Neural cell (in vitro differentiated cells): ENCODE data around the gene HMCES. TPM values are rescaled to one million over a fixed set of nuclear protein-coding genes. Genes with fewer than 3 reads are reported as not detected.

Source experiments
- H2AFZ ChIP-seq: fragments of 200-600, 300-800 bp; sonication (generic), shearing (Covaris generic); 2 replicates; pipeline ENCODE4 v1.6.0; 2014; ENCODE audit warnings: low read depth, mild to moderate bottlenecking, antibody characterized with exemption, low read length, moderate library complexity
- H3F3A ChIP-seq: fragments of 200-600 bp; shearing (Covaris generic); 2 replicates; pipeline ENCODE4 v1.6.1; 2016; ENCODE audit warnings: mild to moderate bottlenecking, moderate library complexity, mixed read lengths, antibody characterized with exemption, low read length; ENCODE audit not compliant: insufficient read depth, poor library complexity, severe bottlenecking
- H3K27ac ChIP-seq: fragments of 200-600, 300-800 bp; sonication (generic), shearing (Covaris generic); 2 replicates; pipeline ENCODE4 v1.5.1; 2014; ENCODE audit warnings: mild to moderate bottlenecking, low read length, moderate library complexity
- H3K27me3 ChIP-seq: fragments of 300-800, 200-600 bp; sonication (generic), shearing (Covaris generic); 2 replicates; pipeline ENCODE4 v1.6.0; 2014; ENCODE audit warnings: mild to moderate bottlenecking, low read depth, low read length, moderate library complexity; ENCODE audit not compliant: insufficient read depth
- H3K36me3 ChIP-seq: fragments of 300-800, 200-600 bp; sonication (generic), shearing (Covaris generic); 2 replicates; pipeline ENCODE4 v1.5.1; 2014; ENCODE audit warnings: mild to moderate bottlenecking, antibody characterized with exemption, low read length, moderate library complexity; ENCODE audit not compliant: insufficient read depth
- H3K4me2 ChIP-seq: fragments of 300-800, 200-600 bp; sonication (generic), shearing (Covaris generic); 2 replicates; pipeline ENCODE4 v1.6.0; 2014; ENCODE audit warnings: mild to moderate bottlenecking, low read length
- H3K4me3 ChIP-seq: fragments of 300-800, 200-600 bp; sonication (generic), shearing (Covaris generic); 2 replicates; pipeline ENCODE4 v1.5.1; 2014; ENCODE audit warnings: mild to moderate bottlenecking, low read length, moderate library complexity
- H3K79me2 ChIP-seq: fragments of 200-600 bp; shearing (Covaris generic); replicated peaks from 2 replicates; pipeline ENCODE4 v1.6.0; 2014; ENCODE audit warnings: mild to moderate bottlenecking, low read length, moderate library complexity; ENCODE audit not compliant: insufficient read depth
- H3K9ac ChIP-seq: fragments of 300-800, 200-600 bp; sonication (generic), shearing (Covaris generic); 2 replicates; pipeline ENCODE4 v1.6.1; 2016; ENCODE audit warnings: mild to moderate bottlenecking, low read length, mixed read lengths
- H3K9me2 ChIP-seq: fragments of 200-600 bp; shearing (Covaris generic); 2 replicates; pipeline ENCODE4 v1.6.1; 2016; ENCODE audit warnings: mild to moderate bottlenecking, low read length, mixed read lengths; ENCODE audit not compliant: insufficient read depth
- H3K9me3 ChIP-seq: fragments of 200-600, 300-800 bp; sonication (generic), shearing (Covaris generic); 2 replicates; pipeline ENCODE4 v1.6.1; 2016; ENCODE audit warnings: mild to moderate bottlenecking, mixed run types, low read length, moderate library complexity, mixed read lengths
- H4K20me1 ChIP-seq: fragments of 200-600 bp; shearing (Covaris generic); 2 replicates; pipeline ENCODE4 v1.6.1; 2016; ENCODE audit warnings: mild to moderate bottlenecking, mixed run types; ENCODE audit not compliant: insufficient read depth
- EP300 ChIP-seq: fragments of 450-650 bp; conservative IDR thresholded peaks from 2 replicates; pipeline ENCODE4 v1.6.1; 2014; ENCODE audit warnings: antibody characterized with exemption, mild to moderate bottlenecking, moderate library complexity; ENCODE audit not compliant: poor library complexity, severe bottlenecking
- EZH2 ChIP-seq: fragments of 200-600, 300-800 bp; shearing (Covaris generic), sonication (generic); IDR thresholded peaks from 2 replicates; pipeline ENCODE4 v1.6.1; 2014; ENCODE audit warnings: antibody characterized with exemption, low read length, borderline replicate concordance, mild to moderate bottlenecking; ENCODE audit not compliant: insufficient read depth, poor library complexity, severe bottlenecking
- MXI1 ChIP-seq: fragments of 450-650 bp; conservative IDR thresholded peaks from 2 replicates; pipeline ENCODE4 v1.6.1; 2014; ENCODE audit warnings: antibody characterized with exemption, mild to moderate bottlenecking; ENCODE audit not compliant: poor library complexity, severe bottlenecking
- POLR2AphosphoS5 ChIP-seq: IDR thresholded peaks from 2 replicates; pipeline ENCODE4 v1.6.1; 2012
- RAD21 ChIP-seq: fragments of 450-650 bp; conservative IDR thresholded peaks from 2 replicates; pipeline ENCODE4 v1.6.1; 2014; ENCODE audit warnings: antibody characterized with exemption, mild to moderate bottlenecking, moderate library complexity
- SMC3 ChIP-seq: fragments of 450-650 bp; conservative IDR thresholded peaks from 2 replicates; pipeline ENCODE4 v1.6.1; 2014; ENCODE audit warnings: antibody characterized with exemption, mild to moderate bottlenecking, moderate library complexity; ENCODE audit not compliant: poor library complexity
- TAF1 ChIP-seq: IDR thresholded peaks from 2 replicates; pipeline ENCODE4 v1.6.1; 2012; ENCODE audit warnings: low read depth
- polyA plus RNA-seq: library from polyadenylated mRNA; depleted of rRNA; stranded (reverse); fragments of >200 nt; gene quantifications from 2 replicates; pipeline ENCODE4 v1.2.3, GENCODE V29; 2014
- TF ChIP-seq, protein P1 (sequence below): IDR thresholded peaks from 2 replicates; pipeline ENCODE4 v1.6.1; 2012; ENCODE audit warnings: borderline replicate concordance
- TF ChIP-seq, protein P2 (sequence below): fragments of 450-650 bp; IDR thresholded peaks from 2 replicates; pipeline ENCODE4 v1.5.1; 2014; ENCODE audit warnings: antibody characterized with exemption, mild to moderate bottlenecking, moderate library complexity; ENCODE audit not compliant: poor library complexity, severe bottlenecking

The HMCES gene
- polyA plus RNA-seq, 1 donor from 2014 or later, result 23.0 TPM

DNA sequence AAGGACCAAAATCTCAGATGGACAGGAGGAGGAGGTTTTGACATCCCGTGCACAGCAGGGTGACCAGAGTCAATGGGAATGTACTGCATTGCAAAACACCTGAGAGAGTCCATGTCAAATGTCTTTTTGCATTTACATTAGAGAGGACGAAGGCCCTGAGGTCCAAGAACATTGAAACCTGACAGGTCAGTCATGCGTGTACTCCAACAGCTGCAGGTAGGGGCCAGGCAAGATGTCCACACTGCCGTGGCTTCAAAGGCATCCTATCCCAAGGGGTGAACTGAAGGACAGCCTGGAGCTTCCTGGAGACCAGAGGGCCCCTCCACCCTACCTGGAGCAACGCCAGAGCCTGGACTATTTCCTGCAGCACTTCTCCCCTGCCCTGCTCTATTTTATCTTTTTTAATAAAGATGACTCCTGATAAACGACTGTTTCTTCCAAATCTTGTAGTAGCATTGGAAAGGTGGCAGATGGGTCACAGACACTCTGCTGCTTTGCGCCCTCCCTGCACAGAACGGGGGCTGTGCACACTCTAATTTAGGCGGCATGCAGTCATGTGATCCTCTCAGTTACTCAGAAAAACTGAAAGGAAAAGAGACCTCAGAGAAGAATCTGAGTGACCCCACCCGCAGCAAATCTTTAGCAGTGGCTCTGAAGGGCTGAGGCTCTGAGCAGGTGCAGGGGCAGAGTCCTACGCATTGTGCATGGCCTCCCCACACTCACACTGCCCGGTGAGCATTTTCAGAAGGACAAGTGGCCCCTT is 68.2 kb downstream of the HMCES start:
- no peak overlapping the region for H3K9ac ChIP-seq
- H3K27me3 ChIP-seq, result no peaks in the 10 kb centered on the region
- no peaks in the 10 kb centered on the region for H4K20me1 ChIP-seq
- no peaks in the 10 kb centered on the region for H3K79me2 ChIP-seq
- no peak overlapping the region for H3K4me3 ChIP-seq
- no peaks in the 10 kb centered on the region for H3K9me3 ChIP-seq
- H2AFZ ChIP-seq, result no peak overlapping the region
- H3F3A ChIP-seq, result no peaks in the 10 kb centered on the region
- H3K4me2 ChIP-seq, result no peak overlapping the region
- H3K36me3 ChIP-seq, result no peaks in the 10 kb centered on the region
- no peak for TF ChIP-seq TAF1
- TF ChIP-seq EZH2, result no peak
- no peak for TF ChIP-seq EP300
- TF ChIP-seq, protein P1, sequence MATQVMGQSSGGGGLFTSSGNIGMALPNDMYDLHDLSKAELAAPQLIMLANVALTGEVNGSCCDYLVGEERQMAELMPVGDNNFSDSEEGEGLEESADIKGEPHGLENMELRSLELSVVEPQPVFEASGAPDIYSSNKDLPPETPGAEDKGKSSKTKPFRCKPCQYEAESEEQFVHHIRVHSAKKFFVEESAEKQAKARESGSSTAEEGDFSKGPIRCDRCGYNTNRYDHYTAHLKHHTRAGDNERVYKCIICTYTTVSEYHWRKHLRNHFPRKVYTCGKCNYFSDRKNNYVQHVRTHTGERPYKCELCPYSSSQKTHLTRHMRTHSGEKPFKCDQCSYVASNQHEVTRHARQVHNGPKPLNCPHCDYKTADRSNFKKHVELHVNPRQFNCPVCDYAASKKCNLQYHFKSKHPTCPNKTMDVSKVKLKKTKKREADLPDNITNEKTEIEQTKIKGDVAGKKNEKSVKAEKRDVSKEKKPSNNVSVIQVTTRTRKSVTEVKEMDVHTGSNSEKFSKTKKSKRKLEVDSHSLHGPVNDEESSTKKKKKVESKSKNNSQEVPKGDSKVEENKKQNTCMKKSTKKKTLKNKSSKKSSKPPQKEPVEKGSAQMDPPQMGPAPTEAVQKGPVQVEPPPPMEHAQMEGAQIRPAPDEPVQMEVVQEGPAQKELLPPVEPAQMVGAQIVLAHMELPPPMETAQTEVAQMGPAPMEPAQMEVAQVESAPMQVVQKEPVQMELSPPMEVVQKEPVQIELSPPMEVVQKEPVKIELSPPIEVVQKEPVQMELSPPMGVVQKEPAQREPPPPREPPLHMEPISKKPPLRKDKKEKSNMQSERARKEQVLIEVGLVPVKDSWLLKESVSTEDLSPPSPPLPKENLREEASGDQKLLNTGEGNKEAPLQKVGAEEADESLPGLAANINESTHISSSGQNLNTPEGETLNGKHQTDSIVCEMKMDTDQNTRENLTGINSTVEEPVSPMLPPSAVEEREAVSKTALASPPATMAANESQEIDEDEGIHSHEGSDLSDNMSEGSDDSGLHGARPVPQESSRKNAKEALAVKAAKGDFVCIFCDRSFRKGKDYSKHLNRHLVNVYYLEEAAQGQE, result no peak
- TF ChIP-seq, protein P2, sequence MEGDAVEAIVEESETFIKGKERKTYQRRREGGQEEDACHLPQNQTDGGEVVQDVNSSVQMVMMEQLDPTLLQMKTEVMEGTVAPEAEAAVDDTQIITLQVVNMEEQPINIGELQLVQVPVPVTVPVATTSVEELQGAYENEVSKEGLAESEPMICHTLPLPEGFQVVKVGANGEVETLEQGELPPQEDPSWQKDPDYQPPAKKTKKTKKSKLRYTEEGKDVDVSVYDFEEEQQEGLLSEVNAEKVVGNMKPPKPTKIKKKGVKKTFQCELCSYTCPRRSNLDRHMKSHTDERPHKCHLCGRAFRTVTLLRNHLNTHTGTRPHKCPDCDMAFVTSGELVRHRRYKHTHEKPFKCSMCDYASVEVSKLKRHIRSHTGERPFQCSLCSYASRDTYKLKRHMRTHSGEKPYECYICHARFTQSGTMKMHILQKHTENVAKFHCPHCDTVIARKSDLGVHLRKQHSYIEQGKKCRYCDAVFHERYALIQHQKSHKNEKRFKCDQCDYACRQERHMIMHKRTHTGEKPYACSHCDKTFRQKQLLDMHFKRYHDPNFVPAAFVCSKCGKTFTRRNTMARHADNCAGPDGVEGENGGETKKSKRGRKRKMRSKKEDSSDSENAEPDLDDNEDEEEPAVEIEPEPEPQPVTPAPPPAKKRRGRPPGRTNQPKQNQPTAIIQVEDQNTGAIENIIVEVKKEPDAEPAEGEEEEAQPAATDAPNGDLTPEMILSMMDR, result no peak
- no peak for TF ChIP-seq SMC3
- no peak for TF ChIP-seq POLR2AphosphoS5
- H3K9me2 ChIP-seq, result no peaks in the 10 kb centered on the region
- no peak overlapping the region for H3K27ac ChIP-seq

DNA sequence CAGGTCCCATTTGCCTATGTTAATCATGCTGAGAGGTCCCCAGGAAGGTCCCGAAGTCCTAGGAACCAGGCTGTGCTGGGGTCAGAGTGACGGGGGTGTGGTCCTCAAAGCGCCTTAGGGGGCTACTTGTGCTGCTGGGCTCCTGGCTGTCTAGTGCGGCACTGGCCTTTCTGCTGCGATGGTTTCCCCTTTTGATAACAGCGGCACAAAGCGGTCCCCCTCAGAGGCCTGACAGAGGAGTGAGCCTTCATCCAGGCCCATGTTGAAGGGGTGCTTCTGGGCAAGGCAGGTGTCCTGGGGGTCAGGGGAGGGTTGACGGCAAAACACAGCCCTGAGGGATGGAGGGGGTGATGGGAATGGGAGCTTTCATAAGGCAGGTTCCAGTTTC is 68.8 kb downstream of the HMCES start:
- Histone ChIP-seq H4K20me1 (no peaks in the 10 kb centered on the region), H3F3A (no peaks in the 10 kb centered on the region), H3K27me3 (no peaks in the 10 kb centered on the region), H3K9me3 (no peaks in the 10 kb centered on the region), H3K9ac (no peak overlapping the region), H2AFZ (no peak overlapping the region), H3K4me2 (no peak overlapping the region), H3K36me3 (no peaks in the 10 kb centered on the region), H3K27ac (no peak overlapping the region), H3K79me2 (no peaks in the 10 kb centered on the region), H3K4me3 (no peak overlapping the region), H3K9me2 (no peaks in the 10 kb centered on the region)
- TF ChIP-seq SMC3, result no peak
- TF ChIP-seq, protein P2, result no peak
- no peak for TF ChIP-seq EZH2
- no peak for TF ChIP-seq TAF1
- no peak for TF ChIP-seq POLR2AphosphoS5
- TF ChIP-seq MXI1, result no peak
- TF ChIP-seq, protein P1, result no peak
- TF ChIP-seq EP300, result no peak
- no peak for TF ChIP-seq RAD21
